ENCODE data around the gene ZNF165.
"Not testable (repeated sequence)": the region's sequence is repeated elsewhere in the genome, so short reads cannot be mapped to it uniquely, and the experiment has no call there.

ZNF165 gene

GRCh38 chr6:28080381-28080630 lies at the start of gene ZNF165:
TSS of gene ZNF165 (plus strand) at chr6:28080568. CDS start at chr6:28085481, 4,913 bp downstream.
- DNase-seq: not testable (repeated sequence)

GRCh38 chr6:28053584-28053983 lies 26.8 kb upstream of the ZNF165 start:
- DNase-seq: no peak

GRCh38 chr6:28060405-28060804 lies 20.0 kb upstream of the ZNF165 start:
- no peak for DNase-seq

- DNase-seq: no peak
Measured at GRCh38 chr6:28064272-28064671, 16.1 kb upstream of the ZNF165 start.

GRCh38 chr6:28068067-28068466 lies 12.3 kb upstream of the ZNF165 start:
- no peak for DNase-seq

- not testable (repeated sequence) for DNase-seq
Measured at GRCh38 chr6:28070968-28071367, 9.4 kb upstream of the ZNF165 start.

GRCh38 chr6:28078050-28078449 lies 2.3 kb upstream of the ZNF165 start:
- DNase-seq: no peak

GRCh38 chr6:28078836-28079235 lies 1.5 kb upstream of the ZNF165 start:
- DNase-seq: no peak

GRCh38 chr6:28080631-28081485 lies 490 bp downstream of the ZNF165 start:
- peak; percentile 95 for DNase-seq

- DNase-seq: peak; percentile 74
Measured at GRCh38 chr6:28081486-28081751, 1.1 kb downstream of the ZNF165 start.

GRCh38 chr6:28082939-28083338 lies 2.6 kb downstream of the ZNF165 start:
- no peak for DNase-seq

- DNase-seq: no peak
Measured at GRCh38 chr6:28089054-28089453, 8.7 kb downstream of the ZNF165 start.

- no peak for DNase-seq
Measured at GRCh38 chr6:28090917-28091586, 10.7 kb downstream of the ZNF165 start.

GRCh38 chr6:28102222-28102621 lies 21.9 kb downstream of the ZNF165 start:
- DNase-seq: not testable (repeated sequence)

- not testable (repeated sequence) for DNase-seq
Measured at GRCh38 chr6:28102699-28103098, 22.3 kb downstream of the ZNF165 start.

GRCh38 chr6:28104392-28105244 lies 24.2 kb downstream of the ZNF165 start:
- DNase-seq: peak; percentile 88

GRCh38 chr6:28105245-28105639 lies 24.9 kb downstream of the ZNF165 start:
- no peak for DNase-seq

GRCh38 chr6:28107506-28107905 lies 27.1 kb downstream of the ZNF165 start:
- no peak for DNase-seq

GRCh38 chr6:28111964-28112363 lies 31.6 kb downstream of the ZNF165 start:
- DNase-seq: no peak

- no peak for DNase-seq
Measured at GRCh38 chr6:28115799-28116198, 35.4 kb downstream of the ZNF165 start.

GRCh38 chr6:28117386-28118050 lies 37.1 kb downstream of the ZNF165 start:
- no peak for DNase-seq

GRCh38 chr6:28118217-28118616 lies 37.8 kb downstream of the ZNF165 start:
- no peak for DNase-seq

GRCh38 chr6:28121876-28122275 lies 41.5 kb downstream of the ZNF165 start:
- no peak for DNase-seq
